ENCODE results near the gene TDRD10.

GRCh38 chr1:154568157-154568815, 66.3 kb downstream of the TDRD10 start:
- TF ChIP-seq RAD21 (IDR thresholded peaks at IDR 0.05; ENCODE audit: low read depth), result no peak
- no peak for TF ChIP-seq TAF1 (IDR thresholded peaks at IDR 0.05; ENCODE audit: low read depth)
- TF ChIP-seq CEBPB (IDR thresholded peaks at IDR 0.05), result no peak
- TF ChIP-seq, protein P1, sequence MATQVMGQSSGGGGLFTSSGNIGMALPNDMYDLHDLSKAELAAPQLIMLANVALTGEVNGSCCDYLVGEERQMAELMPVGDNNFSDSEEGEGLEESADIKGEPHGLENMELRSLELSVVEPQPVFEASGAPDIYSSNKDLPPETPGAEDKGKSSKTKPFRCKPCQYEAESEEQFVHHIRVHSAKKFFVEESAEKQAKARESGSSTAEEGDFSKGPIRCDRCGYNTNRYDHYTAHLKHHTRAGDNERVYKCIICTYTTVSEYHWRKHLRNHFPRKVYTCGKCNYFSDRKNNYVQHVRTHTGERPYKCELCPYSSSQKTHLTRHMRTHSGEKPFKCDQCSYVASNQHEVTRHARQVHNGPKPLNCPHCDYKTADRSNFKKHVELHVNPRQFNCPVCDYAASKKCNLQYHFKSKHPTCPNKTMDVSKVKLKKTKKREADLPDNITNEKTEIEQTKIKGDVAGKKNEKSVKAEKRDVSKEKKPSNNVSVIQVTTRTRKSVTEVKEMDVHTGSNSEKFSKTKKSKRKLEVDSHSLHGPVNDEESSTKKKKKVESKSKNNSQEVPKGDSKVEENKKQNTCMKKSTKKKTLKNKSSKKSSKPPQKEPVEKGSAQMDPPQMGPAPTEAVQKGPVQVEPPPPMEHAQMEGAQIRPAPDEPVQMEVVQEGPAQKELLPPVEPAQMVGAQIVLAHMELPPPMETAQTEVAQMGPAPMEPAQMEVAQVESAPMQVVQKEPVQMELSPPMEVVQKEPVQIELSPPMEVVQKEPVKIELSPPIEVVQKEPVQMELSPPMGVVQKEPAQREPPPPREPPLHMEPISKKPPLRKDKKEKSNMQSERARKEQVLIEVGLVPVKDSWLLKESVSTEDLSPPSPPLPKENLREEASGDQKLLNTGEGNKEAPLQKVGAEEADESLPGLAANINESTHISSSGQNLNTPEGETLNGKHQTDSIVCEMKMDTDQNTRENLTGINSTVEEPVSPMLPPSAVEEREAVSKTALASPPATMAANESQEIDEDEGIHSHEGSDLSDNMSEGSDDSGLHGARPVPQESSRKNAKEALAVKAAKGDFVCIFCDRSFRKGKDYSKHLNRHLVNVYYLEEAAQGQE (IDR thresholded peaks at IDR 0.05; ENCODE audit: low read depth), result no peak
- no peak for TF ChIP-seq EP300 (IDR thresholded peaks at IDR 0.05; ENCODE audit: borderline replicate concordance)
- TF ChIP-seq EGR1 (IDR thresholded peaks at IDR 0.05), result no peak
- TF ChIP-seq TCF12 (IDR thresholded peaks at IDR 0.05; ENCODE audit: low read depth), result no peak

Measured in Ishikawa (cell line).